IMR-90 (cell line): ENCODE data around the gene TRPC4. TPM values are rescaled to one million over a fixed set of nuclear protein-coding genes. Genes with fewer than 3 reads are reported as not detected.

Source experiments
- ATAC-seq: fragments of 200-7000 bp; cut with Tn5 transposase; 2 replicates; pipeline ENCODE4 v1.9.1; 2020; ENCODE audit warnings: low read depth, mild to moderate bottlenecking, moderate library complexity
- BruUV-seq: library from RNA; stranded (reverse); fragments of 400-500 nt; replicated peaks from 2 replicates; lab custom pipeline; 2021; lab: Mats Ljungman, UMichigan
- CTCF ChIA-PET: fragments of 300-600 bp; formaldehyde crosslinking; extraction: SDS; loops from one replicate; lab custom pipeline; 2021; ENCODE audit warnings: antibody characterized with exemption; lab: Yijun Ruan, JAX
- POLR2A ChIA-PET: fragments of 300-600 bp; sonication (Branson Sonifier 250); formaldehyde crosslinking; loops from one replicate; lab custom pipeline; 2022; ENCODE audit warnings: antibody characterized with exemption; ENCODE audit not compliant: unreplicated experiment; lab: Charles Lee
- DNase-seq: peaks from one replicate; pipeline ENCODE4 v3.0.0; 2013
- H2AFZ ChIP-seq: replicated peaks from 2 replicates; pipeline ENCODE3; 2013; ENCODE audit warnings: low read length, mild to moderate bottlenecking; ENCODE audit not compliant: poor library complexity
- H2AK5ac ChIP-seq: 2 replicates; pipeline ENCODE4 v1.6.1; 2013; ENCODE audit warnings: low read depth, low read length, inconsistent platforms
- H2AK9ac ChIP-seq: replicated peaks from 2 replicates; pipeline ENCODE3; 2013; ENCODE audit warnings: mild to moderate bottlenecking, low read depth, low read length, moderate library complexity; ENCODE audit not compliant: poor library complexity
- H2BK120ac ChIP-seq: 2 replicates; pipeline ENCODE4 v1.6.1; 2013; ENCODE audit warnings: low read depth, low read length, inconsistent platforms
- H2BK15ac ChIP-seq: 3 replicates; pipeline ENCODE4 v1.6.1; 2013; ENCODE audit warnings: low read depth, low read length, inconsistent platforms
- H2BK20ac ChIP-seq: 2 replicates; pipeline ENCODE4 v1.6.1; 2013; ENCODE audit warnings: low read depth, mild to moderate bottlenecking, inconsistent platforms, low read length, moderate library complexity
- H2BK5ac ChIP-seq: 2 replicates; pipeline ENCODE4 v1.6.1; 2013; ENCODE audit warnings: mild to moderate bottlenecking, low read depth, low read length, inconsistent platforms; ENCODE audit not compliant: poor library complexity, severe bottlenecking
- H3K14ac ChIP-seq: replicated peaks from 2 replicates; pipeline ENCODE4 v1.6.1; 2013; ENCODE audit warnings: low read depth, low read length, inconsistent platforms
- H3K18ac ChIP-seq: 2 replicates; pipeline ENCODE4 v1.6.1; 2013; ENCODE audit warnings: low read depth, low read length, control low read depth
- H3K23ac ChIP-seq: 2 replicates; pipeline ENCODE4 v1.6.1; 2013; ENCODE audit warnings: low read depth, low read length, inconsistent platforms
- H3K27ac ChIP-seq: 2 replicates; pipeline ENCODE4 v1.5.1; 2013; ENCODE audit warnings: mild to moderate bottlenecking, control low read depth, low read length; ENCODE audit not compliant: insufficient read depth
- H3K27me3 ChIP-seq: 2 replicates; pipeline ENCODE4 v1.6.1; 2013; ENCODE audit warnings: low read length; ENCODE audit not compliant: control insufficient read depth, insufficient read depth
- H3K36me3 ChIP-seq: 2 replicates; pipeline ENCODE4 v1.6.1; 2013; ENCODE audit warnings: low read length, mixed read lengths; ENCODE audit not compliant: control insufficient read depth, insufficient read depth
- H3K4ac ChIP-seq: 2 replicates; pipeline ENCODE4 v1.6.1; 2013; ENCODE audit warnings: low read depth, low read length, inconsistent platforms
- H3K4me1 ChIP-seq: 2 replicates; pipeline ENCODE4 v1.6.1; 2013; ENCODE audit warnings: low read length, mixed read lengths; ENCODE audit not compliant: control insufficient read depth, insufficient read depth
- H3K4me2 ChIP-seq: 2 replicates; pipeline ENCODE4 v1.6.1; 2013; ENCODE audit warnings: low read depth, mild to moderate bottlenecking, control low read depth, low read length, moderate library complexity
- H3K4me3 ChIP-seq: 2 replicates; pipeline ENCODE4 v1.5.1; 2013; ENCODE audit warnings: low read depth, mild to moderate bottlenecking, control low read depth, low read length, moderate library complexity; ENCODE audit not compliant: insufficient read depth
- H3K56ac ChIP-seq: 2 replicates; pipeline ENCODE4 v1.6.1; 2013; ENCODE audit warnings: low read length, inconsistent platforms; ENCODE audit not compliant: insufficient read depth; ENCODE audit errors: extremely low read depth
- H3K79me1 ChIP-seq, 2 experiments: 2 replicates each; pipeline ENCODE4 v1.6.1; 2013; ENCODE audit warnings: low read length in 2 of 2, inconsistent platforms in 1 of 2, low read depth in 1 of 2
- H3K9ac ChIP-seq: 2 replicates; pipeline ENCODE4 v1.6.1; 2013; ENCODE audit warnings: low read depth, low read length, control low read depth
- H3K9me1 ChIP-seq: 2 replicates; pipeline ENCODE4 v1.6.1; 2013; ENCODE audit warnings: low read length, inconsistent platforms; ENCODE audit not compliant: insufficient read depth
- H3K9me3 ChIP-seq: 2 replicates; pipeline ENCODE4 v1.6.1; 2013; ENCODE audit warnings: low read length; ENCODE audit not compliant: control insufficient read depth, insufficient read depth
- H4K20me1 ChIP-seq: 2 replicates; pipeline ENCODE4 v1.6.1; 2013; ENCODE audit warnings: low read length, inconsistent platforms; ENCODE audit not compliant: insufficient read depth
- H4K5ac ChIP-seq: 2 replicates; pipeline ENCODE4 v1.6.1; 2013; ENCODE audit warnings: mild to moderate bottlenecking, low read depth, low read length, control low read depth
- H4K8ac ChIP-seq, 2 experiments: 2 replicates each; pipeline ENCODE4 v1.6.1; 2013; ENCODE audit warnings: low read depth in 2 of 2, low read length in 2 of 2, control low read depth in 1 of 2, inconsistent platforms in 1 of 2
- H4K91ac ChIP-seq: 2 replicates; pipeline ENCODE4 v1.6.1; 2013; ENCODE audit warnings: low read depth, low read length, inconsistent platforms; ENCODE audit not compliant: insufficient read depth
- BHLHE40 ChIP-seq: fragments of 150-350 bp; IDR thresholded peaks from 2 replicates; pipeline ENCODE4 v1.6.1; 2016; ENCODE audit warnings: mild to moderate bottlenecking, low read depth, low read length
- CHD1 ChIP-seq: IDR thresholded peaks from 2 replicates; pipeline ENCODE4 v1.6.1; 2012; ENCODE audit warnings: low read depth, low read length, improper control_type of control experiment
- FOS ChIP-seq: fragments of 150-350 bp; IDR thresholded peaks from 2 replicates; pipeline ENCODE4 v1.6.1; 2016; ENCODE audit warnings: low read depth, low read length
- MAFK ChIP-seq: IDR thresholded peaks from 2 replicates; pipeline ENCODE4 v1.6.1; 2012; ENCODE audit warnings: low read depth, low read length, improper control_type of control experiment
- MAZ ChIP-seq: IDR thresholded peaks from 2 replicates; pipeline ENCODE4 v1.6.1; 2012; ENCODE audit warnings: low read depth, mild to moderate bottlenecking, low read length, improper control_type of control experiment, moderate library complexity, borderline replicate concordance
- MXI1 ChIP-seq: IDR thresholded peaks from 2 replicates; pipeline ENCODE4 v1.6.1; 2012; ENCODE audit warnings: low read depth, mild to moderate bottlenecking, low read length, moderate library complexity, borderline replicate concordance
- NFE2L2 ChIP-seq: fragments of 150-350 bp; IDR thresholded peaks from 2 replicates; pipeline ENCODE4 v1.6.1; 2016; ENCODE audit warnings: low read depth, mild to moderate bottlenecking, low read length
- POLR2A ChIP-seq: IDR thresholded peaks from 2 replicates; pipeline ENCODE4 v1.6.1; 2012; ENCODE audit warnings: mild to moderate bottlenecking, low read depth, low read length
- RAD21 ChIP-seq: IDR thresholded peaks from 2 replicates; pipeline ENCODE4 v1.6.1; 2012; ENCODE audit warnings: low read length, improper control_type of control experiment
- RCOR1 ChIP-seq: IDR thresholded peaks from 2 replicates; pipeline ENCODE4 v1.6.1; 2012; ENCODE audit warnings: mild to moderate bottlenecking, low read length, improper control_type of control experiment; ENCODE audit not compliant: insufficient replicate concordance
- RFX5 ChIP-seq: IDR thresholded peaks from 2 replicates; pipeline ENCODE4 v1.8.0; 2012; ENCODE audit warnings: low read depth, mild to moderate bottlenecking, low read length, moderate library complexity
- SMC3 ChIP-seq: fragments of 150-350 bp; IDR thresholded peaks from 2 replicates; pipeline ENCODE4 v1.6.1; 2016; ENCODE audit warnings: low read depth, mild to moderate bottlenecking, antibody characterized with exemption, low read length, moderate library complexity
- WGBS, 2 experiments: methylation state at CpG; one replicate each; pipeline versions ENCODE4 v1.1.5 to v1.1.7; 2013; ENCODE audit warnings: missing lambda C conversion rate in 2 of 2; ENCODE audit not compliant: insufficient read length in 1 of 2; ENCODE audit errors: extremely low coverage in 2 of 2; 5-methylcytosine and 5-hydroxymethylcytosine counted together
- dilution Hi-C: fragments of 300-500 bp; cut with HindIII; formaldehyde crosslinking; loops from one replicate; pipeline ENCODE4 v1.14.3; 2018; ENCODE audit warnings: low sequenced_read_pairs; ENCODE audit not compliant: unreplicated experiment
- in situ Hi-C: fragments of 300-500 bp; cut with MboI; formaldehyde crosslinking; loops from 3 replicates; pipeline ENCODE4 v1.14.3; 2019; ENCODE audit warnings: low sequenced_read_pairs, inconsistent platforms, mixed read lengths
- intact Hi-C: fragments of 100-400 bp; cut with micrococcal nuclease; formaldehyde crosslinking; loops from 2 replicates; pipeline ENCODE4 v1.10.0; 2022
- polyA plus RNA-seq, 3 experiments: library from polyadenylated mRNA; depleted of rRNA; stranded (reverse); fragments of >200 nt; gene quantifications; 2 replicates each; pipeline ENCODE4 v1.2.3, GENCODE V29; 2012; ENCODE audit warnings: low replicate concordance in 1 of 3
- total RNA-seq: library from RNA; depleted of rRNA; stranded (reverse); fragments of >200 nt; gene quantifications from 2 replicates; pipeline ENCODE4 v1.2.3, GENCODE V29; 2012
- TF ChIP-seq, protein P1 (sequence below): conservative IDR thresholded peaks from 2 replicates; pipeline ENCODE4 v1.5.1; 2012; ENCODE audit warnings: mild to moderate bottlenecking, low read depth, low read length, improper control_type of control experiment
- TF ChIP-seq, protein P2 (sequence below): fragments of 150-350 bp; IDR thresholded peaks from 2 replicates; pipeline ENCODE4 v1.6.1; 2017; ENCODE audit warnings: mild to moderate bottlenecking, antibody characterized with exemption, low read length, low read depth

The TRPC4 gene
- total and polyA plus RNA-seq, 2 of the 4 experiments (the other 2 are of a cell fraction), result 1.9 to 5.2 TPM

DNA sequence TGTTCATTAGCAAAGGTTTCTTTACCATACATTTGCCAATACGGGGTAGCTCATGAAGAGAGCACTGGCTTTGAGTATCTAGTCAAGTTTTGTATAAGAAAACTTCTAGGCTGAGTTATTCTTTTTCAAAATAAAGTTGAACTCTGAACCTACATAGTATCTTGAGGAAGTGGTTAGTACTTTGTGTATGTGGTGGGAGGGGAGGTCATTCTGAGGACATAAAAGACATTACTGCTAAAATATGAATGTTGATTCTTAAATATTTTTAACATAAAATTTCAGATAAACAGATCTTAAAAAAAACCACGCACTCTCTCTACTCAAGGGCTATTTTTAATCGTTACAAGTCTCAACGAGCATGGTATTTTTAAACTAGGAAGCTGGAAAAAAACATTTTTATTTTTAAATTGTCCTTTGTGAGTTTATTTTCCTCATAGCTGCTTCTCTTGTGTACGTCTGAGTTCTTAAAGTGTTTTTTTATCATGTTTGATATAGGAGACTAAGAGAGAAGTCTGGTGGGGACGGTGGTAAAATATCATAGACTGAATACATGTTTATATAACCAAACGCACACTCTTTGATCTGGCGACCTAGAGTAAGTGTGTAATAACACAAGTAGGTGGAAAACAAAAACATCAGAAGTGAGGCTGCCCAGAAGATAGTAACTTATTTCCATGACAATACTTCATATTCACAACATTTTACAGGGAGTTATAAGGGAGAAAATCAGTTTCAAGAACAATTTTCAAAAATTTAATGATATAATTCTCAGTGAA is 153.0 kb downstream of the TRPC4 start:
- Histone ChIP-seq H4K5ac (no peak overlapping the region; the same call in 1 of the 2 replicates), H3K23ac (no peak overlapping the region), H3K18ac (peak overlapping the region; percentile 72; the same call in 1 of the 2 replicates), H3K36me3 (no peaks in the 10 kb centered on the region), H4K8ac (no peak overlapping the region; a peak in 2 of 4 replicates), H2BK15ac (no peak overlapping the region), H3K4me2 (peak overlapping the region; percentile 26; the same call in 1 of the 2 replicates), H2BK120ac (peak overlapping the region; percentile 58; the same call in 1 of the 2 replicates), H3K4me1 (peaks cover 3% of the 10 kb centered on the region), H3K27ac (peak overlapping the region; percentile 9; the same call in 1 of the 2 replicates), H3K4me3 (no peak overlapping the region), H3K14ac (0 out of 2 replicates have a peak overlapping the region, but pooled peaks have one; percentile 34), H4K20me1 (no peaks in the 10 kb centered on the region), H3K9me1 (no peaks in the 10 kb centered on the region), H3K27me3 (no peaks in the 10 kb centered on the region), H4K91ac (no peak overlapping the region), H2AFZ (no peak overlapping the region), H2AK9ac (no peak overlapping the region), H3K4ac (0 out of 2 replicates have a peak overlapping the region, but pooled peaks have one; percentile 30), H2AK5ac (no peak overlapping the region), H3K9me3 (no peaks in the 10 kb centered on the region), H2BK5ac (peak overlapping the region; percentile 93), H2BK20ac (peak overlapping the region; percentile 4; the same call in 1 of the 2 replicates), H3K9ac (no peak overlapping the region), H3K79me1 (no peaks in the 10 kb centered on the region), H3K56ac (no peak overlapping the region)
- in situ Hi-C loops (no loop called here), dilution Hi-C loops (no loop called here), intact Hi-C loops (no loop called here)
- no TSS peak for BruUV-seq
- no CpG with 5 or more reads among the region's 8 CpGs for WGBS, 2 experiments
- peak; percentile 58 for ATAC-seq
- ChIA-PET POLR2A (no interaction called here), CTCF (interaction anchor here (1.4 kb wide), 1 partner anchor 9 kb away, joined by 3 read pairs; no protein-coding TSS in a partner anchor)
- peak; percentile 72 for DNase-seq
- TF ChIP-seq, protein P1, sequence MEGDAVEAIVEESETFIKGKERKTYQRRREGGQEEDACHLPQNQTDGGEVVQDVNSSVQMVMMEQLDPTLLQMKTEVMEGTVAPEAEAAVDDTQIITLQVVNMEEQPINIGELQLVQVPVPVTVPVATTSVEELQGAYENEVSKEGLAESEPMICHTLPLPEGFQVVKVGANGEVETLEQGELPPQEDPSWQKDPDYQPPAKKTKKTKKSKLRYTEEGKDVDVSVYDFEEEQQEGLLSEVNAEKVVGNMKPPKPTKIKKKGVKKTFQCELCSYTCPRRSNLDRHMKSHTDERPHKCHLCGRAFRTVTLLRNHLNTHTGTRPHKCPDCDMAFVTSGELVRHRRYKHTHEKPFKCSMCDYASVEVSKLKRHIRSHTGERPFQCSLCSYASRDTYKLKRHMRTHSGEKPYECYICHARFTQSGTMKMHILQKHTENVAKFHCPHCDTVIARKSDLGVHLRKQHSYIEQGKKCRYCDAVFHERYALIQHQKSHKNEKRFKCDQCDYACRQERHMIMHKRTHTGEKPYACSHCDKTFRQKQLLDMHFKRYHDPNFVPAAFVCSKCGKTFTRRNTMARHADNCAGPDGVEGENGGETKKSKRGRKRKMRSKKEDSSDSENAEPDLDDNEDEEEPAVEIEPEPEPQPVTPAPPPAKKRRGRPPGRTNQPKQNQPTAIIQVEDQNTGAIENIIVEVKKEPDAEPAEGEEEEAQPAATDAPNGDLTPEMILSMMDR, result no peak
- TF ChIP-seq SMC3 (no peak), MXI1 (no peak), CHD1 (no peak), RFX5 (no peak), RCOR1 (no peak), POLR2A (no peak), FOS (no peak), RAD21 (no peak), BHLHE40 (no peak), MAFK (no peak), NFE2L2 (no peak), MAZ (no peak)
- TF ChIP-seq, protein P2, sequence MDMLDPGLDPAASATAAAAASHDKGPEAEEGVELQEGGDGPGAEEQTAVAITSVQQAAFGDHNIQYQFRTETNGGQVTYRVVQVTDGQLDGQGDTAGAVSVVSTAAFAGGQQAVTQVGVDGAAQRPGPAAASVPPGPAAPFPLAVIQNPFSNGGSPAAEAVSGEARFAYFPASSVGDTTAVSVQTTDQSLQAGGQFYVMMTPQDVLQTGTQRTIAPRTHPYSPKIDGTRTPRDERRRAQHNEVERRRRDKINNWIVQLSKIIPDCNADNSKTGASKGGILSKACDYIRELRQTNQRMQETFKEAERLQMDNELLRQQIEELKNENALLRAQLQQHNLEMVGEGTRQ, result no peak
